IMR-90 (cell line): ENCODE data around the gene NDUFA5. TPM values are rescaled to one million over a fixed set of nuclear protein-coding genes. Genes with fewer than 3 reads are reported as not detected.
"Not testable (repeated sequence)": the region's sequence is repeated elsewhere in the genome, so short reads cannot be mapped to it uniquely, and the experiment has no call there.

ENCODE experiments used
- ATAC-seq: fragments of 200-7000 bp; cut with Tn5 transposase; 2 replicates; pipeline ENCODE4 v1.9.1; 2020; ENCODE audit warnings: low read depth, mild to moderate bottlenecking, moderate library complexity
- BruUV-seq: library from RNA; stranded (reverse); fragments of 400-500 nt; replicated peaks from 2 replicates; lab custom pipeline; 2021; lab: Mats Ljungman, UMichigan
- CTCF ChIA-PET: fragments of 300-600 bp; formaldehyde crosslinking; extraction: SDS; loops from one replicate; lab custom pipeline; 2021; ENCODE audit warnings: antibody characterized with exemption; lab: Yijun Ruan, JAX
- POLR2A ChIA-PET: fragments of 300-600 bp; sonication (Branson Sonifier 250); formaldehyde crosslinking; loops from one replicate; lab custom pipeline; 2022; ENCODE audit warnings: antibody characterized with exemption; ENCODE audit not compliant: unreplicated experiment; lab: Charles Lee
- DNase-seq: peaks from one replicate; pipeline ENCODE4 v3.0.0; 2013
- H2AFZ ChIP-seq: replicated peaks from 2 replicates; pipeline ENCODE3; 2013; ENCODE audit warnings: low read length, mild to moderate bottlenecking; ENCODE audit not compliant: poor library complexity
- H2AK5ac ChIP-seq: 2 replicates; pipeline ENCODE4 v1.6.1; 2013; ENCODE audit warnings: low read depth, low read length, inconsistent platforms
- H2AK9ac ChIP-seq: replicated peaks from 2 replicates; pipeline ENCODE3; 2013; ENCODE audit warnings: mild to moderate bottlenecking, low read depth, low read length, moderate library complexity; ENCODE audit not compliant: poor library complexity
- H2BK120ac ChIP-seq: 2 replicates; pipeline ENCODE4 v1.6.1; 2013; ENCODE audit warnings: low read depth, low read length, inconsistent platforms
- H2BK15ac ChIP-seq: 3 replicates; pipeline ENCODE4 v1.6.1; 2013; ENCODE audit warnings: low read depth, low read length, inconsistent platforms
- H2BK20ac ChIP-seq: 2 replicates; pipeline ENCODE4 v1.6.1; 2013; ENCODE audit warnings: low read depth, mild to moderate bottlenecking, inconsistent platforms, low read length, moderate library complexity
- H2BK5ac ChIP-seq: 2 replicates; pipeline ENCODE4 v1.6.1; 2013; ENCODE audit warnings: mild to moderate bottlenecking, low read depth, low read length, inconsistent platforms; ENCODE audit not compliant: poor library complexity, severe bottlenecking
- H3K14ac ChIP-seq: replicated peaks from 2 replicates; pipeline ENCODE4 v1.6.1; 2013; ENCODE audit warnings: low read depth, low read length, inconsistent platforms
- H3K18ac ChIP-seq: 2 replicates; pipeline ENCODE4 v1.6.1; 2013; ENCODE audit warnings: low read depth, low read length, control low read depth
- H3K23ac ChIP-seq: 2 replicates; pipeline ENCODE4 v1.6.1; 2013; ENCODE audit warnings: low read depth, low read length, inconsistent platforms
- H3K27ac ChIP-seq: 2 replicates; pipeline ENCODE4 v1.5.1; 2013; ENCODE audit warnings: mild to moderate bottlenecking, control low read depth, low read length; ENCODE audit not compliant: insufficient read depth
- H3K27me3 ChIP-seq: 2 replicates; pipeline ENCODE4 v1.6.1; 2013; ENCODE audit warnings: low read length; ENCODE audit not compliant: control insufficient read depth, insufficient read depth
- H3K36me3 ChIP-seq: 2 replicates; pipeline ENCODE4 v1.6.1; 2013; ENCODE audit warnings: low read length, mixed read lengths; ENCODE audit not compliant: control insufficient read depth, insufficient read depth
- H3K4ac ChIP-seq: 2 replicates; pipeline ENCODE4 v1.6.1; 2013; ENCODE audit warnings: low read depth, low read length, inconsistent platforms
- H3K4me1 ChIP-seq: 2 replicates; pipeline ENCODE4 v1.6.1; 2013; ENCODE audit warnings: low read length, mixed read lengths; ENCODE audit not compliant: control insufficient read depth, insufficient read depth
- H3K4me2 ChIP-seq: 2 replicates; pipeline ENCODE4 v1.6.1; 2013; ENCODE audit warnings: low read depth, mild to moderate bottlenecking, control low read depth, low read length, moderate library complexity
- H3K4me3 ChIP-seq: 2 replicates; pipeline ENCODE4 v1.5.1; 2013; ENCODE audit warnings: low read depth, mild to moderate bottlenecking, control low read depth, low read length, moderate library complexity; ENCODE audit not compliant: insufficient read depth
- H3K56ac ChIP-seq: 2 replicates; pipeline ENCODE4 v1.6.1; 2013; ENCODE audit warnings: low read length, inconsistent platforms; ENCODE audit not compliant: insufficient read depth; ENCODE audit errors: extremely low read depth
- H3K79me1 ChIP-seq, 2 experiments: 2 replicates each; pipeline ENCODE4 v1.6.1; 2013; ENCODE audit warnings: low read length in 2 of 2, inconsistent platforms in 1 of 2, low read depth in 1 of 2
- H3K9ac ChIP-seq: 2 replicates; pipeline ENCODE4 v1.6.1; 2013; ENCODE audit warnings: low read depth, low read length, control low read depth
- H3K9me1 ChIP-seq: 2 replicates; pipeline ENCODE4 v1.6.1; 2013; ENCODE audit warnings: low read length, inconsistent platforms; ENCODE audit not compliant: insufficient read depth
- H3K9me3 ChIP-seq: 2 replicates; pipeline ENCODE4 v1.6.1; 2013; ENCODE audit warnings: low read length; ENCODE audit not compliant: control insufficient read depth, insufficient read depth
- H4K20me1 ChIP-seq: 2 replicates; pipeline ENCODE4 v1.6.1; 2013; ENCODE audit warnings: low read length, inconsistent platforms; ENCODE audit not compliant: insufficient read depth
- H4K5ac ChIP-seq: 2 replicates; pipeline ENCODE4 v1.6.1; 2013; ENCODE audit warnings: mild to moderate bottlenecking, low read depth, low read length, control low read depth
- H4K8ac ChIP-seq, 2 experiments: 2 replicates each; pipeline ENCODE4 v1.6.1; 2013; ENCODE audit warnings: low read depth in 2 of 2, low read length in 2 of 2, control low read depth in 1 of 2, inconsistent platforms in 1 of 2
- H4K91ac ChIP-seq: 2 replicates; pipeline ENCODE4 v1.6.1; 2013; ENCODE audit warnings: low read depth, low read length, inconsistent platforms; ENCODE audit not compliant: insufficient read depth
- WGBS, 2 experiments: methylation state at CpG; one replicate each; pipeline versions ENCODE4 v1.1.5 to v1.1.7; 2013; ENCODE audit warnings: missing lambda C conversion rate in 2 of 2; ENCODE audit not compliant: insufficient read length in 1 of 2; ENCODE audit errors: extremely low coverage in 2 of 2; 5-methylcytosine and 5-hydroxymethylcytosine counted together
- dilution Hi-C: fragments of 300-500 bp; cut with HindIII; formaldehyde crosslinking; loops from one replicate; pipeline ENCODE4 v1.14.3; 2018; ENCODE audit warnings: low sequenced_read_pairs; ENCODE audit not compliant: unreplicated experiment
- in situ Hi-C: fragments of 300-500 bp; cut with MboI; formaldehyde crosslinking; loops from 3 replicates; pipeline ENCODE4 v1.14.3; 2019; ENCODE audit warnings: low sequenced_read_pairs, inconsistent platforms, mixed read lengths
- intact Hi-C: fragments of 100-400 bp; cut with micrococcal nuclease; formaldehyde crosslinking; loops from 2 replicates; pipeline ENCODE4 v1.10.0; 2022
- polyA plus RNA-seq, 3 experiments: library from polyadenylated mRNA; depleted of rRNA; stranded (reverse); fragments of >200 nt; gene quantifications; 2 replicates each; pipeline ENCODE4 v1.2.3, GENCODE V29; 2012; ENCODE audit warnings: low replicate concordance in 1 of 3
- total RNA-seq: library from RNA; depleted of rRNA; stranded (reverse); fragments of >200 nt; gene quantifications from 2 replicates; pipeline ENCODE4 v1.2.3, GENCODE V29; 2012

Gene NDUFA5
- total and polyA plus RNA-seq, 2 of the 4 experiments (the other 2 are of a cell fraction) = 2.9 to 12.1 TPM

- H3K4me3 ChIP-seq, H3K56ac ChIP-seq, H3K79me1 ChIP-seq, H3K4ac ChIP-seq, BruUV-seq, H3K27ac ChIP-seq, H4K20me1 ChIP-seq, H3K4me1 ChIP-seq, H2BK5ac ChIP-seq, ATAC-seq, H3K9me3 ChIP-seq, H3K23ac ChIP-seq, H2AK9ac ChIP-seq, H2AFZ ChIP-seq, in situ Hi-C loops, H2BK120ac ChIP-seq, H3K4me2 ChIP-seq, intact Hi-C loops, H4K5ac ChIP-seq, H2AK5ac ChIP-seq, H4K8ac ChIP-seq, POLR2A ChIA-PET, H3K36me3 ChIP-seq, H3K9me1 ChIP-seq, H2BK20ac ChIP-seq, dilution Hi-C loops, H4K91ac ChIP-seq, CTCF ChIA-PET, H3K18ac ChIP-seq, H3K9ac ChIP-seq, H3K27me3 ChIP-seq, H2BK15ac ChIP-seq, H3K14ac ChIP-seq, DNase-seq: not testable (repeated sequence)
- WGBS, 2 experiments = no CpG with 5 or more reads among the region's 24 CpGs
Measured at GRCh38 chr7:123527712-123528225, 29.8 kb downstream of the NDUFA5 start.

DNA sequence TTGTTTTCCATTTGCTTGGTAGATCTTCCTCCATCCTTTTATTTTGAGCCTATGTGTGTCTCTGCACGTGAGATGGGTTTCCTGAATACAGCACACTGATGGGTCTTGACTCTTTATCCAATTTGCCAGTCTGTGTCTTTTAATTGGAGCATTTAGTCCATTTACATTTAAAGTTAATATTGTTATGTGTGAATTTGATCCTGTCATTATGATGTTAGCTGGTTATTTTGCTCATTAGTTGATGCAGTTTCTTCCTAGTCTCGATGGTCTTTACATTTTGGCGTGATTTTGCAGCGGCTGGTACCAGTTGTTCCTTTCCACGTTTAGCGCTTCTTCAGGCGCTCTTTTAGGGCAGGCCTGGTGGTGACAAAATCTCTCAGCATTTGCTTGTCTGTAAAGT lies 31.1 kb downstream of the NDUFA5 start:
- H3K4me2 ChIP-seq, H3K27me3 ChIP-seq, CTCF ChIA-PET, H3K23ac ChIP-seq, DNase-seq, H4K8ac ChIP-seq, H4K91ac ChIP-seq, H2AFZ ChIP-seq, H3K9ac ChIP-seq, BruUV-seq, H3K18ac ChIP-seq, H2BK120ac ChIP-seq, H4K20me1 ChIP-seq, H3K27ac ChIP-seq, H3K9me3 ChIP-seq, H3K14ac ChIP-seq, H2BK15ac ChIP-seq, H3K4me3 ChIP-seq, intact Hi-C loops, H3K4ac ChIP-seq, H3K56ac ChIP-seq, ATAC-seq, H3K4me1 ChIP-seq, H4K5ac ChIP-seq, H3K36me3 ChIP-seq, H2AK9ac ChIP-seq, dilution Hi-C loops, in situ Hi-C loops, POLR2A ChIA-PET, H3K79me1 ChIP-seq, H2BK20ac ChIP-seq, H2BK5ac ChIP-seq, H3K9me1 ChIP-seq, H2AK5ac ChIP-seq: not testable (repeated sequence)
- no CpG with 5 or more reads among the region's 7 CpGs for WGBS, 2 experiments
